Loucy (cell line): ENCODE data around the gene SRSF4.

Experiments used
- H2AFZ ChIP-seq: fragments of 200-600 bp; sonication (generic); 2 replicates; pipeline ENCODE4 v1.6.0; 2016; ENCODE audit warnings: antibody characterized with exemption, mild to moderate bottlenecking, low read length, moderate library complexity
- H3F3A ChIP-seq: fragments of 200-600 bp; 2 replicates; pipeline ENCODE4 v1.6.0; 2016; ENCODE audit warnings: antibody characterized with exemption, low read depth, mild to moderate bottlenecking
- H3K27me3 ChIP-seq: fragments of 200-600 bp; sonication (generic); 2 replicates; pipeline ENCODE4 v1.6.1; 2014; ENCODE audit warnings: low read length, mild to moderate bottlenecking; ENCODE audit not compliant: insufficient read depth, poor library complexity, severe bottlenecking
- H3K36me3 ChIP-seq: fragments of 200-600 bp; sonication (generic); 2 replicates; pipeline ENCODE4 v1.6.1; 2016; ENCODE audit warnings: low read length; ENCODE audit not compliant: insufficient read depth
- H3K4me1 ChIP-seq: fragments of 200-600 bp; sonication (generic); 2 replicates; pipeline ENCODE4 v1.5.1; 2014; ENCODE audit warnings: low read length, mild to moderate bottlenecking; ENCODE audit not compliant: insufficient read depth, poor library complexity, severe bottlenecking
- H3K4me2 ChIP-seq: fragments of 200-600 bp; sonication (generic); 2 replicates; pipeline ENCODE4 v1.6.0; 2014; ENCODE audit warnings: antibody characterized with exemption, low read length, low read depth, mild to moderate bottlenecking; ENCODE audit not compliant: poor library complexity, severe bottlenecking
- H3K4me3 ChIP-seq: fragments of 200-600 bp; sonication (generic); 2 replicates; pipeline ENCODE4 v1.5.1; 2014; ENCODE audit warnings: low read length, mild to moderate bottlenecking, mixed read lengths; ENCODE audit not compliant: poor library complexity, severe bottlenecking
- H3K79me2 ChIP-seq: fragments of 200-600 bp; sonication (generic); 2 replicates; pipeline ENCODE4 v1.6.1; 2014; ENCODE audit warnings: low read length; ENCODE audit not compliant: insufficient read depth
- H3K9ac ChIP-seq: fragments of 200-600 bp; sonication (generic); 2 replicates; pipeline ENCODE4 v1.6.0; 2014; ENCODE audit warnings: mild to moderate bottlenecking, low read depth, low read length, moderate library complexity; ENCODE audit not compliant: poor library complexity, severe bottlenecking
- H3K9me2 ChIP-seq: fragments of 200-600 bp; sonication (generic); replicated peaks from 2 replicates; pipeline ENCODE4 v1.6.1; 2016; ENCODE audit warnings: low read depth, low read length, mixed read lengths
- H3K9me3 ChIP-seq: fragments of 200-600 bp; sonication (generic); 2 replicates; pipeline ENCODE4 v1.6.1; 2014; ENCODE audit warnings: mild to moderate bottlenecking, antibody characterized with exemption, low read length, low read depth; ENCODE audit not compliant: insufficient read depth
- H4K20me1 ChIP-seq: fragments of 200-600 bp; sonication (generic); 2 replicates; pipeline ENCODE4 v1.6.0; 2014; ENCODE audit warnings: antibody characterized with exemption, low read length, mild to moderate bottlenecking; ENCODE audit not compliant: insufficient read depth, poor library complexity, severe bottlenecking
- EZH2phosphoT487 ChIP-seq: fragments of 200-600 bp; IDR thresholded peaks from 2 replicates; pipeline ENCODE4 v1.6.1; 2018; ENCODE audit warnings: antibody characterized with exemption, mild to moderate bottlenecking, moderate library complexity, borderline replicate concordance
- TF ChIP-seq, protein P1 (sequence below): fragments of 200-600 bp; sonication (generic); conservative IDR thresholded peaks from 2 replicates; pipeline ENCODE4 v1.5.1; 2014; ENCODE audit warnings: mild to moderate bottlenecking, antibody characterized with exemption, low read length

SRSF4 gene

DNA sequence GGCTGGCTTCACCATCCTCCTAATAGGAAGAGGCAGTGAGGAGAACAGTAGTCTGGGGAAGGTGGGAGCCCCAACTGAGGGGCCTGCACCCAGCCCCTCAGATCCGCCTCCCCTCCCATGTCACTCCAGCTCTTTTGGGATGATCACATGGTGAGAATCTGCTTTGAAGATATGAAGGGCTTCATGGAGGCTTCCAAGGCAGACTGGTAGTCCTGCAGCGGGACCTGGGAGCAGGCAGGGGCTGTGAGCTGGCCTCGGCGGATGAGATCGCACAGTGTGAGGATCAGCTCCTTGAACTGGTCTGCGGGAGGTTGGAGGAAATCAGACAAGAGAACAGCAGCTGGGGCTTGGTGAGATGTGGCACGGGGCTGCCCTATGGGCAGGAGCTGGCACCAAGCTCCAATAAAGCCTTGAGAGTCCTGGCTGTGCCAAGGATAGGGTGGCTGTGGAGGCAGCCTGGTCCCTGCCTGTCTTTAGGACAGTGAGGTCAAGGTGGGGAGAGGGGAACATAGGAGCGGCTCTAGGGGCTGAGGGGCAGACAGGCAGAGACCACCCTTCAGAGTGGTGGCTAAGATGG, 12.3 kb upstream of the SRSF4 start:
- no peak overlapping the region for H2AFZ ChIP-seq
- H3K4me1 ChIP-seq = no peaks in the 10 kb centered on the region
- no peaks in the 10 kb centered on the region for H3F3A ChIP-seq
- no peak overlapping the region for H3K9ac ChIP-seq
- no peaks in the 10 kb centered on the region for H4K20me1 ChIP-seq
- H3K36me3 ChIP-seq = no peaks in the 10 kb centered on the region
- no peaks in the 10 kb centered on the region for H3K27me3 ChIP-seq
- H3K4me3 ChIP-seq = no peak overlapping the region
- H3K9me2 ChIP-seq = no peaks in the 10 kb centered on the region
- no peak overlapping the region for H3K4me2 ChIP-seq
- H3K79me2 ChIP-seq = no peaks in the 10 kb centered on the region
- H3K9me3 ChIP-seq = no peaks in the 10 kb centered on the region
- no peak for TF ChIP-seq EZH2phosphoT487
- TF ChIP-seq, protein P1, sequence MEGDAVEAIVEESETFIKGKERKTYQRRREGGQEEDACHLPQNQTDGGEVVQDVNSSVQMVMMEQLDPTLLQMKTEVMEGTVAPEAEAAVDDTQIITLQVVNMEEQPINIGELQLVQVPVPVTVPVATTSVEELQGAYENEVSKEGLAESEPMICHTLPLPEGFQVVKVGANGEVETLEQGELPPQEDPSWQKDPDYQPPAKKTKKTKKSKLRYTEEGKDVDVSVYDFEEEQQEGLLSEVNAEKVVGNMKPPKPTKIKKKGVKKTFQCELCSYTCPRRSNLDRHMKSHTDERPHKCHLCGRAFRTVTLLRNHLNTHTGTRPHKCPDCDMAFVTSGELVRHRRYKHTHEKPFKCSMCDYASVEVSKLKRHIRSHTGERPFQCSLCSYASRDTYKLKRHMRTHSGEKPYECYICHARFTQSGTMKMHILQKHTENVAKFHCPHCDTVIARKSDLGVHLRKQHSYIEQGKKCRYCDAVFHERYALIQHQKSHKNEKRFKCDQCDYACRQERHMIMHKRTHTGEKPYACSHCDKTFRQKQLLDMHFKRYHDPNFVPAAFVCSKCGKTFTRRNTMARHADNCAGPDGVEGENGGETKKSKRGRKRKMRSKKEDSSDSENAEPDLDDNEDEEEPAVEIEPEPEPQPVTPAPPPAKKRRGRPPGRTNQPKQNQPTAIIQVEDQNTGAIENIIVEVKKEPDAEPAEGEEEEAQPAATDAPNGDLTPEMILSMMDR = no peak

- no peaks in the 10 kb centered on the region for H3K27me3 ChIP-seq
- no peaks in the 10 kb centered on the region for H4K20me1 ChIP-seq
- no peak overlapping the region for H3K9ac ChIP-seq
- H3K4me2 ChIP-seq = no peak overlapping the region
- H3F3A ChIP-seq = no peaks in the 10 kb centered on the region
- H3K4me3 ChIP-seq = no peak overlapping the region
- no peak for TF ChIP-seq EZH2phosphoT487
- TF ChIP-seq, protein P1 = no peak
- H3K9me2 ChIP-seq = no peaks in the 10 kb centered on the region
- H3K4me1 ChIP-seq = no peaks in the 10 kb centered on the region
- H2AFZ ChIP-seq = no peak overlapping the region
- no peaks in the 10 kb centered on the region for H3K36me3 ChIP-seq
- no peaks in the 10 kb centered on the region for H3K79me2 ChIP-seq
- H3K9me3 ChIP-seq = no peaks in the 10 kb centered on the region
Observed at GRCh38 chr1:29190718-29191117, 9.0 kb upstream of the SRSF4 start.

DNA sequence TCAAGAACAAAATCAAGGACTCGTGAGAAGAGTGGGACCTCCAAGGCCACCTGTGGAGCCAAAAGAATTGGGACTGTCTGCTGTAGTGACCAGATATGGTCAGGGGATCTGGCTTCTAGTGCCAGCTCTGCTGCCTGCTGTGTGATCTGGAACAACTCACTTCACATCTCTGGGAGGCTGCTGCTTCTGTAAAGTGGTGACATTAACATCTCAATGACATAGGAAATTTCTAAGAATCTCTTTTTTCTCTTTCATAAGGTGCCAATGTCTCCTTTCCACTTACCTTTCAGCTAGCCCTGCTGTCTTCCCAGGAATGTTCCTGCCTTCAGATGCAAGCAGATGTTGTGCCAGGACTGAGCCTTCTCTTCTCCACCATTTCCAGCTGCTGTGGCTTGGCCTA, 5.0 kb upstream of the SRSF4 start:
- Histone ChIP-seq H3K4me2 (no peak overlapping the region), H3K79me2 (no peaks in the 10 kb centered on the region), H3K4me1 (peaks cover 3% of the 10 kb centered on the region), H3K4me3 (no peak overlapping the region), H3K9ac (no peak overlapping the region), H4K20me1 (no peaks in the 10 kb centered on the region), H3K9me3 (no peaks in the 10 kb centered on the region), H3K27me3 (no peaks in the 10 kb centered on the region), H3K9me2 (no peaks in the 10 kb centered on the region), H2AFZ (no peak overlapping the region), H3K36me3 (no peaks in the 10 kb centered on the region), H3F3A (no peaks in the 10 kb centered on the region)
- TF ChIP-seq, protein P1 = no peak
- TF ChIP-seq EZH2phosphoT487 = no peak
